NCI-H748 treated with DMSO at 0.1 percent for 48 hours (cell line): ENCODE results near the gene SUCLG2.

ENCODE experiments used
- DNase-seq: peaks from one replicate; lab custom pipeline; 2025; lab: John Stamatoyannopoulos, UW

SUCLG2 gene, protein sequence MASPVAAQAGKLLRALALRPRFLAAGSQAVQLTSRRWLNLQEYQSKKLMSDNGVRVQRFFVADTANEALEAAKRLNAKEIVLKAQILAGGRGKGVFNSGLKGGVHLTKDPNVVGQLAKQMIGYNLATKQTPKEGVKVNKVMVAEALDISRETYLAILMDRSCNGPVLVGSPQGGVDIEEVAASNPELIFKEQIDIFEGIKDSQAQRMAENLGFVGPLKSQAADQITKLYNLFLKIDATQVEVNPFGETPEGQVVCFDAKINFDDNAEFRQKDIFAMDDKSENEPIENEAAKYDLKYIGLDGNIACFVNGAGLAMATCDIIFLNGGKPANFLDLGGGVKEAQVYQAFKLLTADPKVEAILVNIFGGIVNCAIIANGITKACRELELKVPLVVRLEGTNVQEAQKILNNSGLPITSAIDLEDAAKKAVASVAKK

DNA sequence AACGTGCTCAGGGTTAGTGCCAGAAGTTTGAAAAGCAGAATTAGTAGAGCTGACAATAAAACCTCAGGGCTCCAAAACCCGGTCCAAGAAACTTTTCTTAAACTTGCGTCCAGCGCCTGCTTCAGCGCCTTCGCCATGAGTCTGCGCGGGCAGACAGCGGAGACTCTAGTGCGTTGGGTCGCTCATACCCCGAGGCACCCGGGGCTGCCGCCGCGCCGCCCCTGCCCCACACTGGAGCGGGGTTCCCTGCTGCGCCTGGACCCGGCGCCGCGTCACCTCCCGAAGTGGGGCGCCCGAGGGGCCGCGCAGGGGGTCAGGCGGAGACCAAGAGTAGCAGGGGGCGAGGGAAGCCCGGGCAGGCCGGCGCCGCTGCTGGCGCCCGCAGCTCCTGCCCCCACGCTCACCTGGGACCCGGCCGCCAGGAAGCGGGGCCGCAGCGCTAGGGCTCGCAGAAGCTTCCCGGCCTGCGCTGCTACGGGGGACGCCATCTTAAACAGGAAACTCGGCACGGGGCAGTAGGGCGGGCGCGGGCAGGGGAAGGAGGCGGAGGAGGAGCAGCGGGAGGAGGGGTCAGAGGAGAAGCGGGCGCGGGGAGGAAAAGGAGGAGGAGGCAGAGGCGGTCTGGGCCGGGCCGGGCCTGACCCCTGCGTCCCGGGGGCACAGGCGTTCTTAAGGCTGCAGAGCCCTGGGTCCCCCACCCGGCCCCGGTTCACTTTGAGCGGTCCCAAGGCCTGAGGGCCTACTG, at the start of gene SUCLG2:
Gene SUCLG2 (minus strand): TSS at position 514 of the 745 bp plus-strand sequence. CDS start 26 bp downstream, at position 488.
- peak; percentile 6 for DNase-seq

DNA sequence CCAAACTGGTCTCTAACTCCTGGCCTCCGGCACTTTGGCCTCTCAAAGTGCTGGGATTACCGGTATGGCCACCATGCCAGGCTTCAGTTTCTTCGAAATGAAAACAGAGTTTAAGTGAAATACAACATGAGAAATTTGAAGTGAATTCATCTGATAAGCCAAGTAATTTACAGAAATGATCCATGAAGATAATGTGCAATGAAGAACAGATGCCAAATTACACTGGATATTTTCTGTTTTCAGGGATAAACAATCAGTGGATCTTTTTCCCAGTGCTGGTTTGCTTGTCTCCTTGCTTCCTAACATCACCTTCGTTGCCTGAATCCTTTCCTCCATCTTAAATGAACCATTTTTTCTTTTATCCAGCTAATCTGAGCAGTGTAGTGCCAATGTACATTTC, 46.2 kb upstream of the SUCLG2 start:
- no peak for DNase-seq

DNA sequence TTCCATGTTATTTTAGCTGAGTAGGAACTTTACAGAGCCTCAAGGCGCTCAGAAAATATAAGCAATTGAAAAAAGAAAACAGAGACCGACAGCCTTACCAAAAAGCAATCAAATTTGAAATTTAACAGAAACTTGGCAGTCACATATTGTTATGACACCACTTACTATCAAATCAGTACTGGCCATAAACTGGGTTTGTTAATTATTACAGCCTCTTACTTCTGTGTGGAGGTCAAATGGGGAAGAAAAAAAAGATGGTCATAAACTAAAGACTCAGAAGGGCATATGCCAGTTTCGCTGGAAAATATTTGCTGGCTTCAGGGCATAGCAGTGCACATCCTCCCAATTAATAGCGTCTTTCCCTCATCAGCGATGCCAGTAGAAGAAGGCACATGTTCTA, 45.5 kb upstream of the SUCLG2 start:
- DNase-seq, result no peak

DNA sequence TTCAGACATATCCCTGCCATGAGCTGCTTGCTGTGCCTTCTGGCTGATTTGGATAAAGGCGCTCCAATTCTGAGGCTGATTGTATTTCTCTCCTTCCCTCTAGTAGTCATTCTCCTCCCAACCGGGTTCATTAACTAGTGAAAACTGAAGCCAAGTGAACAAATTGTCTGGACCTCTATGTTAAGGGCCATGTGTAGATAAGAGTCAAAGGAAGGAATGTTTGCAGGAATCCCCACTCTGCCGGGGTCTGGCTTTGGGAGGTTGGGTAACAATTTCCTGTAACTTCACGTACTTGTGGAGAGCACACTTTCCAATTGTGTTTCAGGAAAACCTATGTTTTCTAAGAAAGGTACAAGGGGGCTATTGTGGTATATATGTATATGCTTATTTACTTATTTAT, 38.2 kb upstream of the SUCLG2 start:
- DNase-seq, result no peak

DNA sequence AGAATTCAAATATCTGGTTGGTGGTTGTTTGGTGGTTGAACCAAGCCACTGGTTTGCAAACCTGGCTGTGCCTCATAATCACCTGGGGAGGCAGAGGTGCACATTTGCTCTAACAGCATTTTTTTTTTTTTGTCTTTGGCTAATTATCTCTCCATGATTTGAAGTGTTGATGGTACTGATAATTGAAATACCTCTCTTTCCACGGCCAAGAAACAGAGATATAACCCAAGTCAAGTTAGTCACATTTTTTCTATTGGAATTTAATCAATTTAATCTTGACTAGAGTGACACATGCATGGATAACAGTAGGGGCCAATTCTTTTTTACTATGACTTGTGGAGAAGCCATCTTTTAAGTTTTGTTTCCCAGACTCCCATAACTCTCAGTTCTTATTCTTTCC, 37.5 kb upstream of the SUCLG2 start:
- DNase-seq, result no peak

DNA sequence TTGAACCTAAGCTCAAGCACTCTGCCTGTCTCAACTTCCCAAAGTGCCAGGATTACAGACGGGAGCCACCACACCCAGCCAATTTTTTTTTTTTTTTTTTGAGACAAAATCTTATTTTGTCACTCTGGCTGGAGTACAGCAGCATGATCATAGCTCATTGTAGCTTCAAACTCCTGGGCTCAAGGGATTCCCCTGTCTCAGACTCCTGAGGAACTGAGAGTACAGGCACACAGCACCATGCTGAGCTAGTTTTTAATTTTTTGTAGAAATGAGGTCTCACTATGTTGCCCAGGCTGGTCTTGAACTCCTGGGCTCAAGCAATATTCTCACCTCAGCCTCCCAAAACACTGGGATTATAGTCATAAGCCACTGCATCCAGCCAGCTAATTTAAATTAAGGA, 36.8 kb upstream of the SUCLG2 start:
- DNase-seq, result no peak

DNA sequence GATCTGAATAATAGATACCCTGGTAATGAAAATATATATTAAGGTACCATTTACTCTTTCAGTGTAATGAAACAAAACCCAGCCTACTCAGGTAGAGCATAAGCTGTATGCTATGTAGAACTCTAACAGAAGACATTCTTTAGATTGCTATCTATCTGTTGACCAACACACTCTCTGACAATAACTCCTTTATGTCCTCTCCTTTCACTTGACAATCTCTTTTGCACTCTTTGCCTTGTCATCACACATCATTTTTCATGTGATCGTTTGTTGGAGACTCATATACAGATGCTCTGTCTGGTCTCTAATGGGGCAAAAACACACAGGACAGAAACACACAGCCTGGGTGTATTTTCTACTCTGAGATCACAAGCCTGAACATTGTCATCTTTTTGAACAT, 35.4 kb upstream of the SUCLG2 start:
- no peak for DNase-seq

DNA sequence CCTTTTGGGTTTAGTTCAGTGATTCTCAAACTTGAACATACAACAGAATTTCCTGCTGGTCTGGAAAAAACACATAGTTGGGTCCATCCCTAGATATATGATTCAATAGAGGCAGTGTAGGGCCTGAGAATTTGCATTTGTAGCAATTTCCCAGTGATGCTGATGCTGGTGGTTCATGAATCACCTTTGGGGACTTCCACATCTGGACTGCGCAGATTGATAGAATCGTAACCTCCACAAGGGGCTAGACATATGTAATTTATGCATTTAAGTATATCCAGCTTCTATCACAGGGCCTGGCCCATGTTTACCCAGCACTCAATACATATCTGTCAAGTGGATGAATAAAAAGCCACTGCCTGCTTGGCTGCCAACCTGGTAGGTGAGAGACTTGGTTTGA, 33.8 kb upstream of the SUCLG2 start:
- no peak for DNase-seq

DNA sequence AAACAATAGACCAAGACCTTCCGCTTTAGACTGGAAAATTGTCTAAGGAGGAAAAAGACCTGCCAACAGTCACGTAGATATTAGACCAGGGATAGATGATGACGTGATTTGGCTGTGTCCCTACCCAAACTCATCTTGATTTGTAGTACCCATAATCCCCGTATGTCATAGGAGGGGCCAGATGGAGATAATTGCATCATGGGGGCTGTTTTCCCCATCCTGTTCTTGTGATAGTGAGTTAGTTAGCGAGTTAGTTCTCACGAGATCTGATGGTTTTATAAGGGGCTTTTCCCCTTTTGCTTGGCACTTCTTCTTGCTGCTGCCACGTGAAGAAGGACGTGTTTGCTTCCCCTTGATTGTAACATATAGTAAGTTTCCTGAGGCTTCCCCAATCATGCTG, 31.7 kb upstream of the SUCLG2 start:
- DNase-seq, result no peak

DNA sequence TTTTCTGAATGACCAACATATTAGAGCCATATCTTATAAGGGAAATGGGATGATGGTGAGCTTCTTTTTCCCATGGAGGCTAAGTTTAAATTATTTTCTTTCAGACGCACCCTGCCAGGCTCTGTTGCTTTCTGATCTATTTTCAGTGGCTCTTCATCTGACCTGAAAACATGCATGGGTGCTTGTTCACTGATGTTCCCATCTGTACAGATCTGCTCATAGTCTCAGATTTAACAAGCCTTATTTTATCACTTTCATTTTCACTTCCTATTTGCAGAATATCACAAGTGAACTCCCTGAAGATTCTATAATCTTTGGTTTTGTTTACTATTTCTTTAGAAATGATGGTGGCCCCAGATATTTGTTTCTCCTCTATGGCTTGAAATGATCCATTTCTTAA, 31.1 kb upstream of the SUCLG2 start:
- no peak for DNase-seq

DNA sequence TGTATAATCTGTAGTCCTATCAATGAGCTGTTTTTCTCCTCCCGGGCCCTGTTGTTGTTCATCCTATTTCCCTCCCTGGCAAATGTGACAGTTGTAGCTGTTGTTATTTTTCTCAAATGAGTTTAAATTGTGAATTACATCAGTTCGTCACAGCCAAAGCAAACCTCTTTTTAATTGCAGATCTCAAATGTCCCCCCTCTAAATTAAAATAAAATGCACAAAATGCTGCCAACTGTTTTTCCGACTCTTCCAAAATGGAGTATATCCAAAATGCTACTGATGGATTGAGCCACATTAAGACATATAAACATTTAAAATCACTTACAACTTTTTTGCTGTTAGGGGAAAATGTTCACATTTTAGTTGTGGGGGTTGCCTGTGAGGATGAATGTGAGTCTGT, 29.8 kb upstream of the SUCLG2 start:
- DNase-seq, result no peak

DNA sequence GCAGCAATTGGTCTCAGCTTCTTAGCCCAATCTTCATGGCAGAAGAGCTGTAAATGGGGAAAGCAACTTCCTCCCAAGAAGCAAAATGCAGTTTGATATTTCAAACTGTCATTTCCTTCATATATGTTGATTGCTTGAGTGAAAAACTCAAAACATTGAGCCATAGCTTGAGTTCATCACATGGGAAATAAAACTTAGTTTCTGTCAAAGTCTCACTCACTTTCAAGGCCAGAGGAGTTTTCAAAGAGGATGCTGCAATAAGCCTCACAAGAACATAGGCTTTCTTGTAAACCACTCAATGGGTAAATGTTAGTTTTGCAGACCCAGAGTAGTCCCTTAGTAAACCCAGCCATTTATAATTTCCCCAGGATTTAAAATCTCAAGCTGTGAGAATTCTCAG, 29.1 kb upstream of the SUCLG2 start:
- no peak for DNase-seq

DNA sequence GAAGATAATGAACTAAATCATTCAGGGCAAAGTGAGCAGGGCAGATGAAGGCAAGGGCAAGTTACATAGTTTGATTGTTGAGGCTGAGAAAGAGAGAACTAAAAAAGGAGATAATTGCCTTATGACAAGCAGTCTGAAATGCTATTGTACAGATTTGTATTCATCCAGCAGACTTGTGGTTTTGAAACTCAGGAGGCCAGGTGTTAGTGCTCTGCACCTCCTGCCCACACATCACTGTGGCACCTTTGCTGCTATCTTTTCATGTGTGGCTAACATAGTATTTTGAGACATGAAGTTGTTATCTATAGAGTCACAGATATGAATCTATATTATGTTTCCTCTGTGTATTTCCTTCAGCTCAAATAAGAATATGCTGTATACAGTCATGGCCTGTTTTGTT, 24.3 kb upstream of the SUCLG2 start:
- DNase-seq, result no peak

DNA sequence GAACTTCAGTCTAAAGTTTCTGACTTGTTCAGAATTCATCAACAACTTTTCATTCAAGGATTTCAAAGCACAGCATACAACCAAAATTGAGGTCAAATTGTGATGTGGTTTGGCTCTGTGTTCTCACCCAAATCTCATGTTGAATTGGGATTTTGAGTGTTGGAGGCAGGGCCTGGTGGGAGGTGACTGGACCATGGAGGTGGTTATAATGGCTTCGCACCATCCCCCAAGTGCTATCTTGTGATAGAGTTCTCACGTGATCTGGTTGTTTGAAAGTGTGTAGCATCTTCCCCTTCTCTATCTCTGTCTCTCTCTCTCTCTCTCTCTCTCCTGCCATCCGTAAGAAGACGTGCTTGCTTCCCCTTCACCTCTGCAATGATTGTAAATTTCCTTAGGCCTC, 19.6 kb upstream of the SUCLG2 start:
- DNase-seq, result no peak

DNA sequence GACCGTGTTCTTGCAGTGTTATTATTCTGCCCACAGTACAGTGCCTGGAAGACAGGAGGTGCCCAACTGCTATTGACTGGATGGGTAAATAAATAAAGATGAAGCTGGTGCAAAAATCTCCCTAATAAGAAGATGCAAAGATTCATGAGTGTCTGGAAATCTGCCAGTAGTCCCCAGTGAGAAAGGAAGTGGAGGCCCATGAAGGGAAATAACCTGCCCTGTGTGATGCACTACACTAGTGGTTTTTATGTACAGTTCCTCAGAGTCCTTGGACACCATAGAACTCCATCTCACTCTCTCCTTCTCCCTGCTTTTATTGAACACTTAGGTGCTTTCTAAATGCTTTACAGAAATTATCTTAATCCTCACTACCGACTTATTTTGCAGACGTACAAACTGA, 8.3 kb upstream of the SUCLG2 start:
- no peak for DNase-seq

DNA sequence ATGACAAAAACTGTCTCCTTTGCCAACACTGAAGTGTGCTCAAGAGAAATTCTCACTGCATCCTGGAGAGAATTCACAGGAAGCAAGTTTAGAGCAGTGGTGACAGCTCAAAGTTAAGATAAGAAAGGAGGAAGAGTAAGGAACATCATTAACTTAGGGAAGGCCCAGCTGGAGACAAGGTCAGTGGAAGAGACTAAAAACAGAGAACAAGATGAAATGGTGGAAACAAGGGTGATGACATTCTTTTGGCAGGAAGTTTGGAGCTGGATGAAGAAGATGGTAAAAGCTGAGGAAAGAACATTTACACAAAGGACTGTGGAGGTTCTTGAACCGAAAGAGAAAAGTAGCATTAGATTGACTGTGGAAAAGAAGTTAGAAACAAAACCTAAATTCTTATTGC, 6.7 kb upstream of the SUCLG2 start:
- no peak for DNase-seq

DNA sequence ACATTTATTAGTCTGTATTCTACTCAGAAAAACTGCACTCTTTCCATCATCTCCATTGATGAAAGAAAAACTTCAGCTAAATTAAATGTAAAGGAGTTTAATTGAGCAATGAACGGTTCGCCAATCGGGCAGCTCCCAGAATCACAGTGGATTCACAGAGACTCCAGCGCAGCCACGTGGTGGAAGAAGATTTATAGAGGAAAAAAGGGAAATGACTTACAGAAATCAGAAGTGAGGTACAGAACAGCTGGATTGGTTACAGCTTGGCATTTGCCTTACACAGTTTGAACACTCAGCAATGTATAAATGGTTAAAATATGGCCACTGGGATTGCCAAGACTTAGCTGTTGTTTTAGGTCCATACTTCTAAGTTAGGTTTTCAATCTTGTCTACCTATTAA, 2.8 kb upstream of the SUCLG2 start:
- DNase-seq, result no peak

DNA sequence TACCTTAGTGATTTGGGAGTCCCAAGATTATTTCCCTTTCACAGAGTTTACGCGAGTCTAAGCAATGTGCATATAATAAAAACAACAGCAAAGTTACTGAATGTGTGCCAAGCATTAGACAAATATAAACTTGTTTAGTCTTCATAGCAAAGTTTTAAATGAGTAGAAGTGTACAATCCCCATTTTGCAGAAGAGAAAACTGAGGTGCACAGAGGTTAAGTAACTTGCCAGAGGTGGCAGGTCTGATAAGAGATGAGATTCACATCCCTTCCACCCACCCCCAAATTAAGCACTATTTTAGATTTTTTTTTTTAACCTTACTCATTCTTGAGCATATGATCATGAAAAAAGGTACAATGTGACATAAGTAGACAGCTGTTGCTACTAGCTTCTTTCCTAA, 2.2 kb upstream of the SUCLG2 start:
- no peak for DNase-seq

DNA sequence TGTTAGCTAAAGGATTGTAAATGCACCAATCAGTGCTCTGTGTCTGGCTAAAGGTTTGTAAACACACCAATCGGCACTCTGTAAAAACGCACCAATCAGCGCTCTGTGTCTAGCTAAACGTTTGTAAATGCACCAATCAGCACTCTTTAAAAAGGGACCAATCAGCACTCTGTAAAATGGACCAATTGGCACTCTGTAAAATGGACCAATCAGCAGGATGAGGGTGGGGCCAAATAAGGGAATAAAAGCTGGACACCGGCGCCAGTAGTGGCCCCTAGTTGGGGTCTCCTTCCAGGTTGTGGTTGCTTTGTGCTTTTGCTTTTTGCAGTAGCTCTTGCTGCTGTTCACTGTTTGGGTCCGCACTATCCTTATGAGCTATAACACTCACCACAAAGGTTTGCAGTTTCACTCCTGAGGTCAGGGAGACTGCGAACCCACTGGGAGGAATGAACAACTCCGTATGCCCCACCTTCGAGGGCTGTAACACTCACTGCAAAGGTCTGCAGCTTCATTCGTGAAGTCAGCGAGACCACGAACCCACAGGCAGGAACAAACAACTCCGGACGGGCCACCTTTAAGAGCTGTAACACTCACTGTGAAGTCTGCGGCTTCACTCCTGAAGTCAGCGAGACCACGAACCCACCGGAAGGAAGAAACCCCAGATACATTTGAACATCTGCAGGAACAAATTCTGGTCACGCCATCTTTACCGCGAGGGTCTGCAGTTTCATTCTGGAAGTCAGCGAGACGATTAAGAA, 1.1 kb upstream of the SUCLG2 start:
- no peak for DNase-seq

DNA sequence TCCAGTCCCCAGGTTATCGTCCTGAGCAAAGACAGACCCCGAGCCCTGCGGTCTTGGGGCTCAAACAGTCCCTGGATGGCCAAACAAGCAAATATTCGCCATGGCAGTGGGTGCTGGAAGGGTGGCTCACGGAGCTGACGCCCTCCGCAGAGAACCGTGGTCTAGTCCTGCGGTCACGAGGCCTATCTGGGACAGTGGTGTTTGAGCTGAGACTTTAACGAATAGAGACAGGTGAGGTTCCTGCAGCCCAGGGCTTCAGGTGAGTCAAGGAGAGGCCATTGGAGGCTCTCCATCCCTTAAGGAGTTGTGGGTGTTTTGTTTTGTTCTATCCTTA, 399 bp upstream of the SUCLG2 start:
- DNase-seq, result no peak

DNA sequence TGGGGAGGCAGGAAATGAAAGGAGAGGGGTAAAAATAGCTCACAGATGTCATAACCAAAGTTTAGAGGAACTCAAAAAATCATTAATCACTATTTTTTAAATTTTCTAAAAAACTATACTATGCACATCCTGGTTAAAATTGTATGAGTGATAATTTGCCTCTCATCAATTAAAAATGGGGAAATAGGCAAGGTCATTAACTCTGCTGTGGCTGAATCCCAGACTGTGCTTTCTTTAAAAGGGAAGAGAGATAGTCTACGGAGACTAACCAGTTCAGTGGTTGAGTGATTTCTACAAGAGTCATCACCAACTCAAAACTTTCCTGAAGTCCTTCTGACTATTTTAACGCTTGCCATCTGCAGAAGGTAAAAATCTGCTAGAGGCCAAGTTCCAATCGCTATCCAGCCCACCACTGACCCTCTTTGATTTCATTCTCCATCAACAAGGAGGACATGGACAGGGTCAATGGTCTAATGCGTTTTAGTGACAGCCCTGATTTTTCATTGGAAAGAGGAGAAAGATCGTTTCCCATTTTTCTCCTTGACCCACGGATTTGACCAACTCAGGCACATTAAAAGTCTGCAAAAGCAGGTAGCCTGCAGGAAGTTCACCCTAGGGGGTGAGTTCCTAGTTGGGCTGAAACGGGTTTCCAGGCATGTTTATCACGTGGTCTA, 850 bp downstream of the SUCLG2 start:
- DNase-seq, result peak; percentile 1

DNA sequence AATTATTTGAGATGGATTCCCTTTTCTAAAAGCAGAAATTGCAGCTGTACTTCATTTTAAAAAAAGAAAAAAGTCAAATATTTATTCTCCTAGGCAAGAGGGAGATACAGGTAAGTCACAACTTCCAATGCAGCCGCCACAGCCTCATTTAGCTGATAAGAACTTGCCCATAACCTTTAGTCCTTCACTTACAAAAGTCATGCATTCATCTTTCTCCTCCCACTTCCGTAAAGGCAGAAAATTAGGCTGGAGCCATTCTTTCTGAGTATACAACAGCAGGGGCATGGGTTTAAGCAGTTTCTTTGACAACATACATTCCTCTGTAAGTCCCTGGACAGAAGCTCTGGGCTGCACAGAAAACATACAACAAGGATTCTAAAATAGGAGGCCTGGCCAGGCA, 4.3 kb downstream of the SUCLG2 start:
- no peak for DNase-seq
